HCT116 (cell line): ENCODE results near the gene FAM53B.

Source experiments
- CEBPB ChIP-seq: IDR thresholded peaks from 2 replicates; pipeline ENCODE4 v1.6.1; 2012; ENCODE audit warnings: low read depth
- CTCF ChIP-seq, 3 experiments: fragments of 200-600 bp in 1 of 3; sonication (generic) in 1 of 3; IDR thresholded peaks in 2 of 3; conservative IDR thresholded peaks in 1 of 3; 2 replicates each; pipeline ENCODE4 v1.5.1; 2012 to 2017; ENCODE audit warnings: low read depth in 2 of 3, low read length in 2 of 3, antibody characterized with exemption in 1 of 3, borderline replicate concordance in 1 of 3, control low read depth in 1 of 3, mild to moderate bottlenecking in 1 of 3, mixed read lengths in 1 of 3, mixed run types in 1 of 3, moderate library complexity in 1 of 3; ENCODE audit not compliant: insufficient read depth in 1 of 3
- EZH2 ChIP-seq: fragments of 200-600 bp; sonication (generic); IDR thresholded peaks from 2 replicates; pipeline ENCODE4 v1.6.1; 2017; ENCODE audit warnings: antibody characterized with exemption, mixed run types
- EZH2phosphoT487 ChIP-seq: fragments of 200-600 bp; IDR thresholded peaks from 2 replicates; pipeline ENCODE4 v1.6.1; 2018; ENCODE audit warnings: antibody characterized with exemption, borderline replicate concordance
- FOSL1 ChIP-seq: IDR thresholded peaks from 2 replicates; pipeline ENCODE4 v1.6.1; 2012; ENCODE audit warnings: low read depth
- JUND ChIP-seq: IDR thresholded peaks from 2 replicates; pipeline ENCODE4 v1.6.1; 2012
- POLR2A ChIP-seq: IDR thresholded peaks from 2 replicates; pipeline ENCODE4 v1.7.0; 2011; ENCODE audit warnings: borderline replicate concordance; ENCODE audit not compliant: insufficient read depth, insufficient read length; ENCODE audit errors: extremely low read depth
- POLR2AphosphoS5 ChIP-seq: IDR thresholded peaks from 2 replicates; pipeline ENCODE4 v1.6.1; 2011; ENCODE audit warnings: mild to moderate bottlenecking, low read depth, low read length, moderate library complexity
- SIN3A ChIP-seq: IDR thresholded peaks from 2 replicates; pipeline ENCODE4 v1.6.1; 2012; ENCODE audit warnings: low read depth
- SRF ChIP-seq: IDR thresholded peaks from 2 replicates; pipeline ENCODE4 v1.6.1; 2012; ENCODE audit warnings: low read depth
- YY1 ChIP-seq: IDR thresholded peaks from 2 replicates; pipeline ENCODE4 v1.6.1; 2011; ENCODE audit warnings: low read length, low read depth, moderate library complexity, mild to moderate bottlenecking; ENCODE audit not compliant: insufficient replicate concordance; ENCODE audit errors: extremely low read depth
- ZBTB33 ChIP-seq: IDR thresholded peaks from 2 replicates; pipeline ENCODE4 v1.6.1; 2011; ENCODE audit warnings: mild to moderate bottlenecking, low read length, moderate library complexity; ENCODE audit not compliant: insufficient replicate concordance; ENCODE audit errors: extremely low read depth
- ZNF274 ChIP-seq: fragments of 200-500 bp; sonication (Bioruptor generic); IDR thresholded peaks from 2 replicates; pipeline ENCODE4 v1.6.1; 2014; ENCODE audit warnings: mild to moderate bottlenecking, low read depth, low read length, inconsistent platforms

GRCh38 chr10:124669141-124669823 is 74.9 kb downstream of the FAM53B start:
- no peak for TF ChIP-seq SRF
- TF ChIP-seq POLR2A = no peak
- no peak for TF ChIP-seq YY1
- TF ChIP-seq ZBTB33 = no peak
- no peak for TF ChIP-seq CTCF (IDR thresholded peaks at IDR 0.05 in 2 of 3, conservative IDR thresholded peaks at IDR 0.05 in 1 of 3; ENCODE audit: borderline replicate concordance in 1 of 3, insufficient read depth in 1 of 3, low read depth in 2 of 3, low read length in 2 of 3)
- no peak for TF ChIP-seq JUND
- TF ChIP-seq POLR2AphosphoS5 = no peak
- TF ChIP-seq SIN3A = no peak
- TF ChIP-seq ZNF274 = no peak
- TF ChIP-seq EZH2 = no peak
- no peak for TF ChIP-seq CEBPB
- no peak for TF ChIP-seq EZH2phosphoT487
- no peak for TF ChIP-seq FOSL1
